ENCODE measurements around the gene PRR33. TPM values are rescaled to one million over a fixed set of nuclear protein-coding genes. Genes with fewer than 3 reads are reported as not detected.
"Not testable (repeated sequence)": the region's sequence is repeated elsewhere in the genome, so short reads cannot be mapped to it uniquely, and the experiment has no call there.

PRR33 gene
- total and polyA plus RNA-seq, 2 donors (not counting 3 experiments of a cell fraction or from before 2014, with no cell fraction given): not detected

GRCh38 chr11:1876361-1877063, 15.2 kb downstream of the PRR33 start:
- POLR2A ChIA-PET: no interaction called here
- H3K4me2 ChIP-seq (ENCODE audit: insufficient read depth, low read length): no peak overlapping the region
- no peak for FAIRE-seq

GRCh38 chr11:1875851-1876301, 15.8 kb downstream of the PRR33 start:
- H3K4me3 ChIP-seq (replicated peaks in 1 of 3; ENCODE audit: insufficient read depth in 1 of 3, low read depth in 1 of 3, low read length in 3 of 3); H2AFZ ChIP-seq (ENCODE audit: low read depth, low read length); H3K79me2 ChIP-seq (ENCODE audit: control insufficient read depth, insufficient read depth, low read length); H3K9ac ChIP-seq (replicated peaks; ENCODE audit: extremely low read depth, insufficient read depth, low read length); POLR2A ChIA-PET; BruUV-seq (replicated peaks); dilution Hi-C loops (cut with MboI; ENCODE audit: extremely low pct_ligation_motif_present, low sequenced_read_pairs); H3K36me3 ChIP-seq (ENCODE audit: control insufficient read depth in 2 of 2, extremely low read depth in 1 of 2, insufficient read depth in 2 of 2, low read length in 2 of 2); DNase-seq (ENCODE audit: low read depth, low spot score); H3K4me2 ChIP-seq (ENCODE audit: insufficient read depth, low read length); H3K4me1 ChIP-seq (ENCODE audit: control insufficient read depth, extremely low read depth, insufficient read depth, low read length); H3K9me1 ChIP-seq (replicated peaks; ENCODE audit: control insufficient read depth, extremely low read depth, insufficient read depth, low read length); H3K9me3 ChIP-seq (replicated peaks; ENCODE audit: control insufficient read depth, insufficient read depth, low read length); H3K27ac ChIP-seq (ENCODE audit: insufficient read depth, low read depth, low read length); FAIRE-seq; H3K27me3 ChIP-seq (ENCODE audit: control insufficient read depth in 2 of 2, insufficient read depth in 2 of 2, low read length in 2 of 2); H4K20me1 ChIP-seq (replicated peaks; ENCODE audit: control insufficient read depth, extremely low read depth, insufficient read depth, low read length): not testable (repeated sequence)
- CTCF ChIA-PET: interaction anchor here (0.7 to 4.9 kb wide), 13 partner anchors 10 to 281 kb away, joined by 3 to 53 read pairs (median 6); partner anchors contain the start of gene SYT8
- intact Hi-C loops (cut with micrococcal nuclease): loop anchor here (1.0 kb wide), 1 partner anchor 276 kb away; no protein-coding TSS in a partner anchor

More at GRCh38 chr11:1876361-1877063, 15.2 kb downstream of the PRR33 start:
- H3K79me2 ChIP-seq (ENCODE audit: control insufficient read depth, insufficient read depth, low read length): no peaks in the 10 kb centered on the region
- intact Hi-C loops (cut with micrococcal nuclease): loop anchor here (1.0 kb wide), 1 partner anchor 276 kb away; no protein-coding TSS in a partner anchor
- no peak overlapping the region for H3K4me3 ChIP-seq (replicated peaks in 1 of 3; ENCODE audit: insufficient read depth in 1 of 3, low read depth in 1 of 3, low read length in 3 of 3)
- no peak overlapping the region for H3K9ac ChIP-seq (replicated peaks; ENCODE audit: extremely low read depth, insufficient read depth, low read length)
- H3K27ac ChIP-seq (ENCODE audit: insufficient read depth, low read depth, low read length): no peak overlapping the region
- H2AFZ ChIP-seq (ENCODE audit: low read depth, low read length): no peak overlapping the region
- no peaks in the 10 kb centered on the region for H4K20me1 ChIP-seq (replicated peaks; ENCODE audit: control insufficient read depth, extremely low read depth, insufficient read depth, low read length)
- CTCF ChIA-PET: interaction anchor here (0.5 to 4.9 kb wide), 20 partner anchors 9 to 280 kb away, joined by 3 to 53 read pairs (median 4); partner anchors contain the start of gene SYT8
- H3K9me1 ChIP-seq (replicated peaks; ENCODE audit: control insufficient read depth, extremely low read depth, insufficient read depth, low read length): no peaks in the 10 kb centered on the region
- H3K27me3 ChIP-seq (ENCODE audit: control insufficient read depth in 2 of 2, insufficient read depth in 2 of 2, low read length in 2 of 2): no peaks in the 10 kb centered on the region
- no peaks in the 10 kb centered on the region for H3K9me3 ChIP-seq (replicated peaks; ENCODE audit: control insufficient read depth, insufficient read depth, low read length)
- TF ChIP-seq JUN (IDR thresholded peaks at IDR 0.05; ENCODE audit: borderline replicate concordance, insufficient read depth, insufficient read length, low read depth) (no peak), CTCF (IDR thresholded peaks at IDR 0.05; ENCODE audit: extremely low read depth in 1 of 2, insufficient read depth in 1 of 2, low read depth in 1 of 2, low read length in 2 of 2) (peak; percentile 61 to 76)
- H3K4me1 ChIP-seq (ENCODE audit: control insufficient read depth, extremely low read depth, insufficient read depth, low read length): no peaks in the 10 kb centered on the region
- no TSS peak for BruUV-seq (replicated peaks)
- DNase-seq (ENCODE audit: low read depth, low spot score): no peak
- no peaks in the 10 kb centered on the region for H3K36me3 ChIP-seq (ENCODE audit: control insufficient read depth in 2 of 2, extremely low read depth in 1 of 2, insufficient read depth in 2 of 2, low read length in 2 of 2)
- dilution Hi-C loops (cut with MboI; ENCODE audit: extremely low pct_ligation_motif_present, low sequenced_read_pairs): no loop called here
